ENCODE measurements around the gene MAPK11.

Gene MAPK11

GRCh38 chr22:50224071-50224470 is 46.1 kb downstream of the MAPK11 start:
- DNase-seq (ENCODE audit: low read depth, low spot score), result no peak

GRCh38 chr22:50222508-50222907 is 47.7 kb downstream of the MAPK11 start:
- DNase-seq (ENCODE audit: low read depth, low spot score), result no peak

- no peak for DNase-seq (ENCODE audit: low read depth, low spot score)
Observed at GRCh38 chr22:50221410-50222300, 48.5 kb downstream of the MAPK11 start.

GRCh38 chr22:50220603-50221409 is 49.4 kb downstream of the MAPK11 start:
- DNase-seq (ENCODE audit: low read depth, low spot score), result no peak

- DNase-seq (ENCODE audit: low read depth, low spot score), result no peak
Observed at GRCh38 chr22:50219800-50220602, 50.2 kb downstream of the MAPK11 start.

- DNase-seq (ENCODE audit: low read depth, low spot score), result no peak
Observed at GRCh38 chr22:50218996-50219727, 51.0 kb downstream of the MAPK11 start.

- DNase-seq (ENCODE audit: low read depth, low spot score), result no peak
Observed at GRCh38 chr22:50218153-50218995, 51.8 kb downstream of the MAPK11 start.

GRCh38 chr22:50217543-50218152 is 52.5 kb downstream of the MAPK11 start:
- DNase-seq (ENCODE audit: low read depth, low spot score), result no peak

- DNase-seq (ENCODE audit: low read depth, low spot score), result no peak
Observed at GRCh38 chr22:50216684-50217520, 53.3 kb downstream of the MAPK11 start.

- no peak for DNase-seq (ENCODE audit: low read depth, low spot score)
Observed at GRCh38 chr22:50216055-50216683, 54.0 kb downstream of the MAPK11 start.

- DNase-seq (ENCODE audit: low read depth, low spot score), result no peak
Observed at GRCh38 chr22:50215297-50216054, 54.7 kb downstream of the MAPK11 start.

Data from iPS DF 19.7 (cell line).